Epithelial cell of esophagus (primary cell): Measurements from ENCODE around the gene ADAMTS12.

Experiments
- DNase-seq: peaks from one replicate; pipeline ENCODE4 v3.0.0; 2010; ENCODE audit warnings: low read depth
- H3K4me3 ChIP-seq: 2 replicates; pipeline ENCODE4 v1.5.1; 2011; ENCODE audit warnings: mild to moderate bottlenecking, low read length, control low read depth
- CTCF ChIP-seq: IDR thresholded peaks from 2 replicates; pipeline ENCODE4 v1.5.1; 2011; ENCODE audit warnings: low read depth, mild to moderate bottlenecking, low read length, control low read depth, inconsistent platforms; ENCODE audit not compliant: insufficient read depth; ENCODE audit errors: missing control alignments

Gene ADAMTS12

DNA sequence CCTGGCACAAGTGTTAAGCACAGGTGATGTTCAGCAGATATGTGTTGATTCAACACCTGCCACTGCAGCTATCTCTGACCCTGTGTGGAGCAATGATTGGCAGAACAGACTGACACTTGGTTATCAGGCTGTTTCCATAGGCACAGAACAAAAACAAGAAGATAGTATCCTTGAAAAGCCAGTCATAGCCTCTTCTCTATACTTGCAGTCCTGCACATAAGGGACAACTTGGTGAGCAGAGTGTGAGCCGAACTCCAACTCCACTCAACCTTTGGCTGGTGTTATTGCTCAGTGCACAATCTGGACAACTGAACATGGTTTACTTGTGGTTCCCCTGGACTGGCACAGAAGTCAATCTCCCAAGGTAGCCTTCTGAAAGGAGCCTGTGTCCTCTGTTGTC, 99.2 kb downstream of the ADAMTS12 start:
- DNase-seq: no peak
- no peak overlapping the region for H3K4me3 ChIP-seq
- TF ChIP-seq CTCF: no peak

DNA sequence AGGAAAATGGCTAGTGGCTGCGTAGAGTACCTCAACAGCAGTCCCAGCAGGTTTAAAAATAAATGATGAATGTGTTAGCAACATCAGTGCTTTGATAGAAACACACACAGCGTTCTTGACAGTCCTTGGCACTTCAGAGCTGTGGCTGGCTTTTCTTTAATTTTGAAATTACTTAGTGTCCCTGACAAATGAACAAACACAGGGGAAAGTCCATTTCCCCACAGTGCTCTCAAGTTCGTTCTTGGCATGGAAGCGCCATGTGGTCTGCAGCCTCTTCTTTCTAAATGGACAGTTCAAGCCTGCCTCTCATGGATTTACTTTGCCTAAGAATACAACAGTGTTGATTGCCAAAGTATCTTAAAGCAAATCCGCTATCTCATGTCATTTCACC, 102.2 kb downstream of the ADAMTS12 start:
- TF ChIP-seq CTCF: no peak
- no peak overlapping the region for H3K4me3 ChIP-seq
- no peak for DNase-seq

- H3K4me3 ChIP-seq: no peak overlapping the region
- no peak for TF ChIP-seq CTCF
- peak; percentile 32 for DNase-seq
Measured at GRCh38 chr5:33788922-33789566, 102.7 kb downstream of the ADAMTS12 start.

GRCh38 chr5:33785571-33785970, 106.2 kb downstream of the ADAMTS12 start:
- no peak for DNase-seq
- no peak overlapping the region for H3K4me3 ChIP-seq
- TF ChIP-seq CTCF: no peak

DNA sequence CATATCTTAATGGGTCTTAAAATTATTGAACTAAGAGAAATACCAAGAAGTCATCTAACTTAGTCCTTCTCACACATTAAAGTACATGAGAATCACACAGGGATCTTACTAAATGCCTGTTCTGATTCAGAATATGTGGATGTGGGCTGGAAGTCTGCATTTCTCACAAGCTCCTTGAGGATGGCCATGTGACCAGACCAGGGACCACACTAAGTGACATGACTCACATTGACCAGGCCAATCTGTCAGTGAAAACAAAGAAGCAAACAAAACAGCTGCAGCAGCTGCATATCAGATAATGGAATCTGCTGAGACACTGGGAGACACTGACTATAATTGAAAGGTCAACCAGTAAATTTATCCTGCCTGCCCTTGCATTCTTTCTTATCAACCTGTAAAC, 110.5 kb downstream of the ADAMTS12 start:
- no peak for TF ChIP-seq CTCF
- DNase-seq: no peak
- H3K4me3 ChIP-seq: no peak overlapping the region

GRCh38 chr5:33776151-33776660, 115.6 kb downstream of the ADAMTS12 start:
- no peak for TF ChIP-seq CTCF
- no peak for DNase-seq
- no peak overlapping the region for H3K4me3 ChIP-seq

DNA sequence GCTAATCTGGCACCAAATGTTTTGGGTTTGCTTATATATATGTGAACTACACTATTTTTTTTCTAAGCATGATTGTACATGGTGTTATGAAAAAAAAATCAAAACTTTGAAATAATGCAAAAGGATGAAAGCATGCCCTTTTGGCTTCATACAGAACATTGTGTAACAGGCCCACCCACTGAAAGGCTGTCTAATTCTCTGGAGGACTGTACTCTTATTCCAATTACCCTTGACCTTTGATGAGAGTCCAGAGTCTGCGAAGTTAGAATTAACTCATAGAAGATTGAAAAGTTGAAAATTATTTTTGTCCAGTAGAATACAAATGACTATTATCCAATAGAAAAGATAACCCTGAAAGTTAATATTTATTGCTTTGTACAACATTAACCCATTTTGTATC, 117.4 kb downstream of the ADAMTS12 start:
- no peak overlapping the region for H3K4me3 ChIP-seq
- no peak for DNase-seq
- TF ChIP-seq CTCF: no peak
